WTC11 (cell line): ENCODE measurements around the gene HOMER1.

Experiments
- AFF4 ChIP-seq: sonication (generic); formaldehyde crosslinking; IDR thresholded peaks from 2 replicates; pipeline ENCODE4 v1.8.1; 2023; ENCODE audit warnings: mild to moderate bottlenecking, missing genetic modification reagents, borderline replicate concordance
- CTCF ChIP-seq: fragments of 200-600 bp; IDR thresholded peaks from 2 replicates; pipeline ENCODE4 v1.8.0; 2022; ENCODE audit warnings: antibody characterized with exemption
- E2F4 ChIP-seq: sonication (generic); formaldehyde crosslinking; IDR thresholded peaks from 2 replicates; pipeline ENCODE4 v1.8.1; 2022; ENCODE audit warnings: low read depth, mild to moderate bottlenecking, moderate library complexity, missing genetic modification reagents, borderline replicate concordance
- ERG ChIP-seq: fragments of 250-450 bp; sonication (Bioruptor Pico); IDR thresholded peaks from 2 replicates; pipeline ENCODE4 v1.8.0; 2021; ENCODE audit warnings: mild to moderate bottlenecking
- FOXJ3 ChIP-seq: sonication (generic); formaldehyde crosslinking; IDR thresholded peaks from 2 replicates; pipeline ENCODE4 v1.9.0; 2021; ENCODE audit warnings: missing genetic modification reagents, mild to moderate bottlenecking, borderline replicate concordance
- FOXP4 ChIP-seq: sonication (generic); formaldehyde crosslinking; IDR thresholded peaks from 2 replicates; pipeline ENCODE4 v1.8.0; 2022; ENCODE audit warnings: mild to moderate bottlenecking, missing genetic modification reagents
- IRF1 ChIP-seq: sonication (generic); formaldehyde crosslinking; IDR thresholded peaks from 2 replicates; pipeline ENCODE4 v1.8.0; 2023; ENCODE audit warnings: missing genetic modification reagents
- NFE2L1 ChIP-seq: sonication (generic); formaldehyde crosslinking; IDR thresholded peaks from 2 replicates; pipeline ENCODE4 v1.8.1; 2023; ENCODE audit warnings: missing genetic modification reagents
- NR3C1 ChIP-seq: sonication (generic); formaldehyde crosslinking; conservative IDR thresholded peaks from 2 replicates; pipeline ENCODE4 v1.8.1; 2023; ENCODE audit warnings: low read depth, mild to moderate bottlenecking, missing genetic modification reagents
- ZNF138 ChIP-seq: sonication (generic); formaldehyde crosslinking; conservative IDR thresholded peaks from 2 replicates; pipeline ENCODE4 v1.8.1; 2022; ENCODE audit warnings: mild to moderate bottlenecking, moderate library complexity, missing genetic modification reagents

GRCh38 chr5:79529110-79529509 lies 15.2 kb upstream of the HOMER1 start:
- no peak for TF ChIP-seq E2F4 (CRISPR knock-in tag)
- TF ChIP-seq CTCF: no peak
- TF ChIP-seq FOXJ3 (CRISPR knock-in tag): no peak
- TF ChIP-seq NFE2L1 (CRISPR knock-in tag): no peak
- TF ChIP-seq ZNF138 (CRISPR knock-in tag): no peak
- no peak for TF ChIP-seq FOXP4
- no peak for TF ChIP-seq ERG (CRISPR knock-in tag)
- TF ChIP-seq IRF1 (CRISPR knock-in tag): no peak
- TF ChIP-seq AFF4: no peak
- no peak for TF ChIP-seq NR3C1
